Raji (cell line): ENCODE measurements around the gene VPS39.

Experiments
- POLR2A ChIP-seq: IDR thresholded peaks from 2 replicates; pipeline ENCODE4 v1.6.1; 2011; ENCODE audit warnings: low read depth, low read length, control low read depth; ENCODE audit not compliant: insufficient read depth

VPS39 gene

GRCh38 chr15:42207674-42208579 is at the start of gene VPS39:
Gene VPS39, minus strand, starts transcription at chr15:42208304. Its CDS starts 151 bp downstream, at chr15:42208153.
- peak; percentile 87 for TF ChIP-seq POLR2A

GRCh38 chr15:42253300-42253699 is 45.2 kb upstream of the VPS39 start:
- TF ChIP-seq POLR2A = no peak

GRCh38 chr15:42240823-42241222 is 32.7 kb upstream of the VPS39 start:
- TF ChIP-seq POLR2A = no peak

GRCh38 chr15:42239528-42240182 is 31.6 kb upstream of the VPS39 start:
- no peak for TF ChIP-seq POLR2A

- TF ChIP-seq POLR2A = no peak
Observed at GRCh38 chr15:42233107-42233506, 25.0 kb upstream of the VPS39 start.

GRCh38 chr15:42232606-42233005 is 24.5 kb upstream of the VPS39 start:
- TF ChIP-seq POLR2A = no peak

GRCh38 chr15:42231088-42231487 is 23.0 kb upstream of the VPS39 start:
- TF ChIP-seq POLR2A = no peak

GRCh38 chr15:42228036-42228435 is 19.9 kb upstream of the VPS39 start:
- TF ChIP-seq POLR2A = no peak

GRCh38 chr15:42226648-42227047 is 18.5 kb upstream of the VPS39 start:
- no peak for TF ChIP-seq POLR2A

GRCh38 chr15:42220216-42220615 is 12.1 kb upstream of the VPS39 start:
- no peak for TF ChIP-seq POLR2A

- no peak for TF ChIP-seq POLR2A
Observed at GRCh38 chr15:42218953-42219592, 11.0 kb upstream of the VPS39 start.

- no peak for TF ChIP-seq POLR2A
Observed at GRCh38 chr15:42217568-42217967, 9.5 kb upstream of the VPS39 start.

GRCh38 chr15:42215913-42216829 is 8.1 kb upstream of the VPS39 start:
- no peak for TF ChIP-seq POLR2A

GRCh38 chr15:42214600-42214999 is 6.5 kb upstream of the VPS39 start:
- no peak for TF ChIP-seq POLR2A

GRCh38 chr15:42213511-42213910 is 5.4 kb upstream of the VPS39 start:
- no peak for TF ChIP-seq POLR2A
